Measurements from ENCODE around the gene CDHR3. TPM values are rescaled to one million over a fixed set of nuclear protein-coding genes. Genes with fewer than 3 reads are reported as not detected.

CDHR3 gene
- total and polyA plus RNA-seq, 2 donors (not counting 1 experiment from before 2014, with no cell fraction given) = 5.1 to 9.4 TPM

DNA sequence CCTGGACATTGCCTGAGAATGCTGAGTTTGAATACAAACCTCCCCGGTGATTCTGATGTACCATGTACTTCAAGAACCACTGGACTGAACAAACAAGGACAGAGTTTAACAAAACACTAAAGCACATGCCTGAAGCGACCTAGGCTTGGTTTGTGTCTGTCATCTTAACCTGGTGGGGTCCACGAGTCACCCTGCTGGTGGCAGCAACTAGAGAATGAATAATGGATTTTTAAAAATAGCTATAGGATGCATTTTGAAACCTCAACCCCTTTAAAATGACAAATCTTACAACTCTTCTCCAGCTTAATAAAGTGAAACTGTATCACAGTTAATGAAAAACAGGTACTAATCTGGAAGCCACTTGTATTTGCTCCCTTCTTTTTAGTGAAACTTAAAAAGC, 25.2 kb downstream of the CDHR3 start:
- H4K20me1 ChIP-seq (ENCODE audit: control insufficient read depth, extremely low read depth, insufficient read depth, low read length) = no peaks in the 10 kb centered on the region
- H3K4me3 ChIP-seq (replicated peaks in 1 of 4; ENCODE audit: control extremely low read depth in 1 of 4, insufficient read depth in 1 of 4, low read depth in 3 of 4, low read length in 4 of 4) = no peak overlapping the region
- H3K27me3 ChIP-seq (ENCODE audit: control insufficient read depth, insufficient read depth, low read length) = no peaks in the 10 kb centered on the region
- no peaks in the 10 kb centered on the region for H3K9me3 ChIP-seq (ENCODE audit: control insufficient read depth, insufficient read depth, low read depth, low read length)
- no peaks in the 10 kb centered on the region for H3K79me2 ChIP-seq (ENCODE audit: control insufficient read depth, insufficient read depth, low read length)
- no peak for TF ChIP-seq EZH2 (IDR thresholded peaks at IDR 0.05; ENCODE audit: low read length, missing control alignments)
- TF ChIP-seq, protein P1, sequence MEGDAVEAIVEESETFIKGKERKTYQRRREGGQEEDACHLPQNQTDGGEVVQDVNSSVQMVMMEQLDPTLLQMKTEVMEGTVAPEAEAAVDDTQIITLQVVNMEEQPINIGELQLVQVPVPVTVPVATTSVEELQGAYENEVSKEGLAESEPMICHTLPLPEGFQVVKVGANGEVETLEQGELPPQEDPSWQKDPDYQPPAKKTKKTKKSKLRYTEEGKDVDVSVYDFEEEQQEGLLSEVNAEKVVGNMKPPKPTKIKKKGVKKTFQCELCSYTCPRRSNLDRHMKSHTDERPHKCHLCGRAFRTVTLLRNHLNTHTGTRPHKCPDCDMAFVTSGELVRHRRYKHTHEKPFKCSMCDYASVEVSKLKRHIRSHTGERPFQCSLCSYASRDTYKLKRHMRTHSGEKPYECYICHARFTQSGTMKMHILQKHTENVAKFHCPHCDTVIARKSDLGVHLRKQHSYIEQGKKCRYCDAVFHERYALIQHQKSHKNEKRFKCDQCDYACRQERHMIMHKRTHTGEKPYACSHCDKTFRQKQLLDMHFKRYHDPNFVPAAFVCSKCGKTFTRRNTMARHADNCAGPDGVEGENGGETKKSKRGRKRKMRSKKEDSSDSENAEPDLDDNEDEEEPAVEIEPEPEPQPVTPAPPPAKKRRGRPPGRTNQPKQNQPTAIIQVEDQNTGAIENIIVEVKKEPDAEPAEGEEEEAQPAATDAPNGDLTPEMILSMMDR (conservative IDR thresholded peaks at IDR 0.05 in 1 of 2, IDR thresholded peaks at IDR 0.05 in 1 of 2; ENCODE audit: low read depth in 1 of 2, low read length in 2 of 2) = no peak
- no peaks in the 10 kb centered on the region for H3K36me3 ChIP-seq (ENCODE audit: control insufficient read depth, insufficient read depth, low read length)
- H3K9ac ChIP-seq (ENCODE audit: insufficient read depth, low read length) = no peak overlapping the region
- no peak overlapping the region for H2AFZ ChIP-seq (ENCODE audit: low read length)
- no peak overlapping the region for H3K4me2 ChIP-seq (ENCODE audit: extremely low read depth, insufficient read depth, low read length)
- H3K4me1 ChIP-seq (ENCODE audit: control insufficient read depth, extremely low read depth, insufficient read depth, low read length) = no peaks in the 10 kb centered on the region
- no peak for DNase-seq (ENCODE audit: low read depth in 2 of 2)
- no peak overlapping the region for H3K27ac ChIP-seq (ENCODE audit: insufficient read depth, low read length)

DNA sequence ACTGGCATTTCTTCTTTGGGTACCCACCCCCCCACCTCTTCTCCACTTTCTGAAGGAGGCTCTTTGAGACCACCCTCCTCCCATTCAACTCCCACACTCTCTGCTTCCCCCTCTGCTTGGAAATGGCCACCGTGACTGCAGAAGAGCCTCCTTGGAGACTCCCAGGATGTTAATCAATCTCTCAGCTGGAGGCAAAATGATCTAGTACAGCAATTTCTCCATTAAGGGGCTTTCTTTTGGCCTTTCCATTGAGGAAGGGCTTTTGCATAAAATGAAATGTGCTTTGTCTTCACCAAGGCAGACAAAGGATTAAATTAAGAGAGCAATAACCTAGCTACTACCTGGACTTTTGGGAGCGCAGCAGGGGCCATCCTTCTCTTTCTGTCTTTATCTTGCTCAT, 26.1 kb downstream of the CDHR3 start:
- Histone ChIP-seq H2AFZ (ENCODE audit: low read length) (no peak overlapping the region), H3K9me3 (ENCODE audit: control insufficient read depth, insufficient read depth, low read depth, low read length) (no peaks in the 10 kb centered on the region), H3K36me3 (ENCODE audit: control insufficient read depth, insufficient read depth, low read length) (no peaks in the 10 kb centered on the region), H3K4me2 (ENCODE audit: extremely low read depth, insufficient read depth, low read length) (no peak overlapping the region), H3K27me3 (ENCODE audit: control insufficient read depth, insufficient read depth, low read length) (no peaks in the 10 kb centered on the region), H3K27ac (ENCODE audit: insufficient read depth, low read length) (no peak overlapping the region), H4K20me1 (ENCODE audit: control insufficient read depth, extremely low read depth, insufficient read depth, low read length) (no peaks in the 10 kb centered on the region), H3K79me2 (ENCODE audit: control insufficient read depth, insufficient read depth, low read length) (no peaks in the 10 kb centered on the region), H3K9ac (ENCODE audit: insufficient read depth, low read length) (no peak overlapping the region), H3K4me1 (ENCODE audit: control insufficient read depth, extremely low read depth, insufficient read depth, low read length) (no peaks in the 10 kb centered on the region), H3K4me3 (replicated peaks in 1 of 4; ENCODE audit: control extremely low read depth in 1 of 4, insufficient read depth in 1 of 4, low read depth in 3 of 4, low read length in 4 of 4) (no peak overlapping the region)
- TF ChIP-seq, protein P1 (conservative IDR thresholded peaks at IDR 0.05 in 1 of 2, IDR thresholded peaks at IDR 0.05 in 1 of 2; ENCODE audit: low read depth in 1 of 2, low read length in 2 of 2) = no peak
- no peak for TF ChIP-seq EZH2 (IDR thresholded peaks at IDR 0.05; ENCODE audit: low read length, missing control alignments)
- no peak for DNase-seq (ENCODE audit: low read depth in 2 of 2)

DNA sequence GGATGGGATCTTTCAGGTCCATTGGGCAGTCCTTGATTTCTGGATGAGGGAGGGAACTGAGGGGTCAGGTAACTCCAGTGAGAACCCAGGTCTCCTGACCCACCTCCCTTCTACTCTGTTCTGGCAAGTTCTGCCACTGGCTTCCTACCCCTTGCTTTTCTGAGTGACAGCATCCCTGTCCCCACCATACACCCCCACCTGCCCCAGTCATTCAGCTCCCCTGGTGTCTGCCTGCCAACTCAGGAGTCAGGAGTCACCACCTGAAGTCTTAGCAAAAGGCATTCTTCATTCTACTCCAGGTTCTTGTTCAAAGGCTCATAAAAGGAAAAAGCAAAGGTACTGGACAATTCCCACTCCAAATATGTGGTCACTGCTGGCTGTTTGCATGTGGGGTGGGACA, 26.6 kb downstream of the CDHR3 start:
- H3K27me3 ChIP-seq (ENCODE audit: control insufficient read depth, insufficient read depth, low read length) = no peaks in the 10 kb centered on the region
- H3K9me3 ChIP-seq (ENCODE audit: control insufficient read depth, insufficient read depth, low read depth, low read length) = no peaks in the 10 kb centered on the region
- H3K4me1 ChIP-seq (ENCODE audit: control insufficient read depth, extremely low read depth, insufficient read depth, low read length) = no peaks in the 10 kb centered on the region
- no peak overlapping the region for H3K4me3 ChIP-seq (replicated peaks in 1 of 4; ENCODE audit: control extremely low read depth in 1 of 4, insufficient read depth in 1 of 4, low read depth in 3 of 4, low read length in 4 of 4)
- no peaks in the 10 kb centered on the region for H3K36me3 ChIP-seq (ENCODE audit: control insufficient read depth, insufficient read depth, low read length)
- H2AFZ ChIP-seq (ENCODE audit: low read length) = no peak overlapping the region
- DNase-seq (ENCODE audit: low read depth in 2 of 2) = no peak
- H4K20me1 ChIP-seq (ENCODE audit: control insufficient read depth, extremely low read depth, insufficient read depth, low read length) = no peaks in the 10 kb centered on the region
- H3K79me2 ChIP-seq (ENCODE audit: control insufficient read depth, insufficient read depth, low read length) = no peaks in the 10 kb centered on the region
- H3K27ac ChIP-seq (ENCODE audit: insufficient read depth, low read length) = no peak overlapping the region
- no peak overlapping the region for H3K4me2 ChIP-seq (ENCODE audit: extremely low read depth, insufficient read depth, low read length)
- no peak for TF ChIP-seq EZH2 (IDR thresholded peaks at IDR 0.05; ENCODE audit: low read length, missing control alignments)
- TF ChIP-seq, protein P1 (conservative IDR thresholded peaks at IDR 0.05 in 1 of 2, IDR thresholded peaks at IDR 0.05 in 1 of 2; ENCODE audit: low read depth in 1 of 2, low read length in 2 of 2) = no peak
- H3K9ac ChIP-seq (ENCODE audit: insufficient read depth, low read length) = no peak overlapping the region

Measured in fibroblast of lung (primary cell).